ENCODE measurements around the gene ARHGAP22. TPM values are rescaled to one million over a fixed set of nuclear protein-coding genes. Genes with fewer than 3 reads are reported as not detected.
"Not testable (repeated sequence)": the region's sequence is repeated elsewhere in the genome, so short reads cannot be mapped to it uniquely, and the experiment has no call there.

Gene ARHGAP22, protein sequence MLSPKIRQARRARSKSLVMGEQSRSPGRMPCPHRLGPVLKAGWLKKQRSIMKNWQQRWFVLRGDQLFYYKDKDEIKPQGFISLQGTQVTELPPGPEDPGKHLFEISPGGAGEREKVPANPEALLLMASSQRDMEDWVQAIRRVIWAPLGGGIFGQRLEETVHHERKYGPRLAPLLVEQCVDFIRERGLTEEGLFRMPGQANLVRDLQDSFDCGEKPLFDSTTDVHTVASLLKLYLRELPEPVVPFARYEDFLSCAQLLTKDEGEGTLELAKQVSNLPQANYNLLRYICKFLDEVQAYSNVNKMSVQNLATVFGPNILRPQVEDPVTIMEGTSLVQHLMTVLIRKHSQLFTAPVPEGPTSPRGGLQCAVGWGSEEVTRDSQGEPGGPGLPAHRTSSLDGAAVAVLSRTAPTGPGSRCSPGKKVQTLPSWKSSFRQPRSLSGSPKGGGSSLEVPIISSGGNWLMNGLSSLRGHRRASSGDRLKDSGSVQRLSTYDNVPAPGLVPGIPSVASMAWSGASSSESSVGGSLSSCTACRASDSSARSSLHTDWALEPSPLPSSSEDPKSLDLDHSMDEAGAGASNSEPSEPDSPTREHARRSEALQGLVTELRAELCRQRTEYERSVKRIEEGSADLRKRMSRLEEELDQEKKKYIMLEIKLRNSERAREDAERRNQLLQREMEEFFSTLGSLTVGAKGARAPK
- 3.4 TPM for total RNA-seq
- long read RNA-seq, partial matches to known transcripts, result 1 of 4 reads
- long read RNA-seq, other reads (novel, unspliced or antisense), result 1 of 4 reads

DNA sequence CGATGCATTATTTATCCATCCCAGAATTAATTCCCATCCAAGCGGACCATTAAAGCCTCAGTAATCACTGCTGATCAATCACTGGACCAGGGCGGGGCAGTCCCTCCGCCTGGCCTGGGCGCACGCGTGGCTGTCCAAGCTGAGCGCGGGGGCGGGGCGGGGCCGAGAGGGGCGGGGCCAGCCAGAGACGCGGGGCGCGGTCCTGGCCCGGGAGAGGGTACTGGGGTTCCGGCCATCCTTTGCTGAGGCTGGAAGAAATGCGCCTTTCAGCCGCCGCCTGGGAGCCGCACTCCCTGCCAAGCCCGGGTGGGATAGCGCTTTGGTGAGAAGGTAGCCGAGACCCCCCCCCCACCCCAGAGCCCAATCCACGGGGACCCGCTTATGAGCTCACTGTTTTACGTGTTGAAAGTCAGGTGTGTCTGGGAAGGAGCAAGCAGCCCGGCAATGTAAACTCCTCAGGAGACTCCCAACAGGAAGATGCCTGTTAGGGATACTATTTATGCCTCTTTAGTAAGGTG lies at the start of gene ARHGAP22:
Gene ARHGAP22 (minus strand): TSS at position 83 of the 518 bp plus-strand sequence. CDS start 277 bp downstream, outside the sequence.
- intact Hi-C loops (cut with micrococcal nuclease), result loop anchor here (10.0 kb wide), 1 partner anchor 50 kb away; no protein-coding TSS in a partner anchor
- peak; percentile 91 for ATAC-seq
- DNase-seq, result peak; percentile 78

DNA sequence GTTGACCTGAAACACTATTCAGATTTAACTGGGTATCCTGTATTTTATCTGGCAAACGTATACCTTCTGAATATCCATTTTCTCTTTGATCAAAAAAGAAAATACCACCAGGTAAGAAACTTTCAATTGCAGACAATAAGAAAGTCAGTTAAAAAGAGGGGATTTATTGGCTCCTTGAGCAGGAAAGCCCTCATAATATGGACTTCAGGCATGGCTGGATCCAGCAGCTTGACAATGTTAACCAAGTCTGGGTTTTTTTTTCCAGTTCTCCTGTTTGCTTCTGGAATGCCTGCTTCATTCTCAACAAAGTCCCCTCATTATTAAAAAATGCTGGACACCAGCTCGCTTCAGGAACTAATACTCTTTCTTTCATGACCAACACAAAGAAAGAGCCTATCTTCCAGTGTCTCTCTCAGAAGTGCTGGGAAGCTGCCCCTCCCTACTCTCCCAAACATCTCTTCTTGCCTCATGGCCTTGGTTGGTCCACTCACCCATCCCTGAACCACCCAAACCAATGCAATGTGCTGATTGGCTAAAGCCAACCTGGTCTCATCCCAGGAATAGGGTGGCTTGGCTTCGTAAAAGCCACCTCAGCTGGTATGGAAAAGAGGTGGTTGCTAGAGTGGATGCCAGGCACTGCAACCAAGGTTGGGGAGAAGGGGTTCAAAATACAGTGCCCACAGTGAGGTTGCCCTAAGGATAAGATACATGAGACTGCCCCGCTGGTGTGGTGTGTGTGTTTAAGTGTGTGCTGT lies 49.2 kb upstream of the ARHGAP22 start:
- ATAC-seq (no peak), DNase-seq (no peak)
- intact Hi-C loops (cut with micrococcal nuclease), result loop anchor here (10.0 kb wide), 1 partner anchor 289 kb away; no protein-coding TSS in a partner anchor

DNA sequence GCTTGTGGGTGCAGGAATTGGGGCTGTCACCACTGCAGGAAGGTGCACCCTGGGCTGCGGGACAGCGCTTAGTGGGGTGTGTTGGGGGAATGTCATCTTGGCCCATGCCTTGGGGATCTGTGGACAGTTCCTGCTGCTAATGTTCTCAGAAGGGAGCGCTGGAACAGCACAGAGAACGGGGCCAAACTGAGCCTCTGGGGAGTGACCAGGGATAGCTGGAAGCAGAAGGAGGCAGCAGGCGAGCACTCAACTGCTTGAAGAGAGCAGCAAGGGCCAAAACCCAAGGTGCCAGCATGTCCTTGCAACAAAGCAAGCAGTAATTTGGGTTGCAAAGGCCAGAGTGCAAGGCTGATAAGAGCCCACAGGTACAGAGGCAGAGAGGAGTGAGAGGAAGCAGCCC lies 48.5 kb upstream of the ARHGAP22 start:
- DNase-seq (no peak), ATAC-seq (no peak)
- intact Hi-C loops (cut with micrococcal nuclease), result loop anchor here (10.0 kb wide), 1 partner anchor 289 kb away; no protein-coding TSS in a partner anchor

DNA sequence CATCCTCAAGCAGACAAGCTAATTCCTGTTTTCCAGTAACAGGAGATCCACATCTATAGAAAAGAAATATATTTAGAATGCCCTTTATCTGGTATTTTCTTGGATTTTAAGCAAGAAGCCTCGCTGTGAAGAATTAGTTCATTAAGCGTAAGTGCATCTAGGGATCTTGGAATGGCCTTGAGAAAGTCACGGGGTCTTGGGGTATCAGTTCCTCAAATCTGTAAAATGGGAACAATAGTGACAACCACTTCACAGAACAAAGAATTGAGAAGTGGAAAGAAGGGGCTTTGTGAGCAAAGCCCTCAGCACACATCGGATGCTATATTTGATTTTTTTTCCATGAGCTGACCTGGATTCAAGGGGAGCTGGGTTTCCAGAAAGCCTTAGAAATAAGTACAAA lies 47.5 kb upstream of the ARHGAP22 start:
- no peak for DNase-seq
- intact Hi-C loops (cut with micrococcal nuclease), result loop anchor here (10.0 kb wide), 1 partner anchor 288 kb away; no protein-coding TSS in a partner anchor
- ATAC-seq, result no peak

DNA sequence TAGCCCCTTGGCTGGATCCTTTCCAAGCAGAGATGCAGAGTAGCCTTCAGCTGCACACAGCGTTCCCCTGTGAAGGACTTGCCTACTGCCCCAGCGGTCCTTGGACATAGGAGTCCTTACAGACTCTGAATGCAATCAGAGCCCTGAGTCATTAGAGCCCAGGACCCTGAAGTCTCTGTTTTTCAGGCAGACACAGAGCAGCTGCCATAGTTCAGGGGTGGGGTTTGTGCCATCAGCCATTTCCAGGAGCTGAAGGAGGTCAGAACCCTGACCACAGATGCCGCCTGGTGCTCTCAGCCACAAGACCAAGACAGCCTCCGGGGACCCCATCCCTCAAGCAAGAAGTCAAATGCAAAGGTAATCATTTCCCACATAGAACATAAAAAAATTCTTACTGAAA lies 47.0 kb upstream of the ARHGAP22 start:
- intact Hi-C loops (cut with micrococcal nuclease), result loop anchor here (10.0 kb wide), 1 partner anchor 287 kb away; no protein-coding TSS in a partner anchor
- ATAC-seq (no peak), DNase-seq (no peak)

DNA sequence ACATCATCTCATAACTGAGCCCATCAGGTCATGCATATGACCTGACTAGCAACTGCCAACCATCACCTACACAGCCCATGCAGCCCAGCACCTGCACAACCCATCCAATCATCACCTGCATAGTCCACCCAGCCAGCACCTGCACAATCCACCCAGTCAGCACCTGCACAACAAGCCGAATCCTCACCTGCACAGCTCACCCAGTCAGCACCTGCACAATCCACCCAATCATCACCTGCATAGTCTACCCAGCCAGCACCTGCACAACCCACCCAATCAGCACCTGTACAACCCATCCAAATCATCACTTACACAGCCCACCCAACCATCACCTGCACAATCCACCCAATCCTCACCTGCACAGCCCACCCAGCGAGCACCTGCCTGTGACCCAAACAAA lies 46.4 kb upstream of the ARHGAP22 start:
- intact Hi-C loops (cut with micrococcal nuclease), result loop anchor here (10.0 kb wide), 1 partner anchor 286 kb away; no protein-coding TSS in a partner anchor
- no peak for DNase-seq
- no peak for ATAC-seq

DNA sequence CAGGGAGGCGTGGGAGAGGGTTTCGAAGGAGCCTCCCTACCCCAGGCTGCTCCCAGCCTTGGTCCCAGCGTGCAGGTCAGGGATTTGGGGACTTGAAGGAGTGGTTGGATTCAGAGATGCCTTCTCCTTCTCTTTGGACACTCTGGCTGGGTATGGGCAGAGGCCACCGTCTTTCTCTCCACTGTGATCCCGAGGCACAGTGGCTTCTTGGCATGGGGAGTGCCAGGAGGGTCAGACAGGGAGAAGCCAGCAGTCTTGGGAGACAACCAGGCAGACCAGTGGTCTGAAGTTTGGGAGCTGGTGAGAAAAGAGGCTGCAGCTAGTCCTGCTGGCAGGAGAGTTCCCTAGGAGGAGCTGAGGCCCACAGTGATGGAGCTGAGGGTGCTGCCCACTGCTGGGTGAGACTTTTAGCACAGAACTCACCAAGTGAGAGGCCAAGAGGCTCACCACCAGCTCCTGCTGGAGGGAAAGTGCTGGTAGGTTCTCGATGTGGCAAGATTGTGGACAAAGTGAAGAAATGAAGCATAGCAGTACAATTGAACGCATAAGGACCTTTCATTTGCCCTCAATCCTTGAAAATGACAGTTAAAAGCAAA lies 44.6 kb upstream of the ARHGAP22 start:
- peak; percentile 15 for ATAC-seq

DNA sequence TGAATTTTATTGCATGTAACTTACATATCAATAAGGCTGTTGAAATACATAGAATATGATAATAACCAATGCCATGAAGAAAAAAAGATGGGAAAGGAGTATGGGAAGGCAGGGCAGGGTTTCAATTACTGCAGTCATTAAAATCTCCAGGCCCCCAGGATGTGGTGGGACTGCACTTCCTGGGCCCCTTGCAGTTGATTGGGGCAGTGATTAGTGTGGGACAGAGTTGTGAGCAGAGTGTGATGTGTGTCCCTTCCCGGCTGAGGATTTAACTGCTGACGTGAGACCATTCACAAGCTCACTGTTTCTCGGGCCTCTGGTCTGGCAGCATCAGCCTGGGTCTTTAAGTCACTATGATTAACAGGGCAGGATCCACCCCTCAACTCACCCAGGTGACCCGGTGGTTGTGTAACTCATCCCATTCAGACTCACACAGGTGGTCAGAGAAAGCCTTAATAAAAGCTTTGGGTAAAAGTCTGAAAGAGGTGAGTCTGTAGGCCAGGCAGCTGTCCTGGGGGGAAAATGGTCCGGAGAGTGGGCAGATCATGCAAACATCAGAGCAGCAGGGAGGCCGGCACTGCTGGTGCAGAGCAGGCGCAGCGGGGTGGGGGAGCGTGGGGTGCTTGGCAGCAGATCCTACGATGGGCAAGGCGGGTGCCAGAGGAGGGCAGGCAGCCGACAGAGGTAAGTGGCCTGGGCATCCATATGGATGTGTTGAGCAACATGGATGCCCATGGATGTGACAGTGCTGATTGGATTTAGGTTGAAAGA lies 43.5 kb upstream of the ARHGAP22 start:
- intact Hi-C loops (cut with micrococcal nuclease), result no loop called here
- ATAC-seq (no peak), DNase-seq (no peak)

More for the DNA sequence above, 44.6 kb upstream of the ARHGAP22 start:
- DNase-seq, result no peak
- intact Hi-C loops (cut with micrococcal nuclease), result no loop called here

DNA sequence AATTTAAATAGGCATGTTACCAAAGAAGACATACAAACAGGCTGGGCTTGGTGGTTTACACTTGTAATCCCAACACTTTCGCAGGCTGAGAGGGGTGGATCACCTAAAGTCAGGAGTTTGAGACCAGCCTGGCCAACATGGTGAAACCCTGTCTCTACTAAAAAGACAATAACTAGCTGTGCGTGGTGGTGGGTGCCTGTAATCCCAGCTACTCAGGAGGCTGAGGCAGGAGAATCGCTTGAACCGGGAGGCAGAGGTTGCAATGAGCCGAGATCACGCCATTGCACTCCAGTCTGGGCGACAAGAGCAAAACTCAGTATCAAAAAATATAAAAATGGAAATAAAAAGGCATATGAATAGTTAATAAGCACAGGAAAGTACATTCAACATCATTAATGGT lies 42.2 kb upstream of the ARHGAP22 start:
- intact Hi-C loops (cut with micrococcal nuclease); ATAC-seq; DNase-seq: not testable (repeated sequence)

DNA sequence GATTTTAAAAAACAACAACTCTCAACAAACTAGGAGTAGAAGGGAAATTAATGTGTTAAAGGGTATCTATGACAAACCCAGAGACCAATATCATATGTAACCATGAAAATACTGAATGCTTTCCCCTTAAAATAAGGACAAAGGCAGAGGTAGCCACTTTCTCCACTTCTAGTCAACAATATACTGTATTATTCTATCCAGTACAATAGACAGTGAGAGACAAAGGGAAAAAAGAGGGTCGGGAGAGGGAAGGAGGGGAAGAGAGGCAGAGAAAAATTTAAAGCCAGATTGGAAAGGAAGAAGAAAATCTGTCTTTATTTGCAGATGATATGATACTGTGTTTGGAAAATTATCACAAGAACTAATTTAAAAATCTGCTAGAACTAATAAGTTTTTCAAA lies 40.7 kb upstream of the ARHGAP22 start:
- no peak for ATAC-seq
- DNase-seq, result no peak
- intact Hi-C loops (cut with micrococcal nuclease), result no loop called here

DNA sequence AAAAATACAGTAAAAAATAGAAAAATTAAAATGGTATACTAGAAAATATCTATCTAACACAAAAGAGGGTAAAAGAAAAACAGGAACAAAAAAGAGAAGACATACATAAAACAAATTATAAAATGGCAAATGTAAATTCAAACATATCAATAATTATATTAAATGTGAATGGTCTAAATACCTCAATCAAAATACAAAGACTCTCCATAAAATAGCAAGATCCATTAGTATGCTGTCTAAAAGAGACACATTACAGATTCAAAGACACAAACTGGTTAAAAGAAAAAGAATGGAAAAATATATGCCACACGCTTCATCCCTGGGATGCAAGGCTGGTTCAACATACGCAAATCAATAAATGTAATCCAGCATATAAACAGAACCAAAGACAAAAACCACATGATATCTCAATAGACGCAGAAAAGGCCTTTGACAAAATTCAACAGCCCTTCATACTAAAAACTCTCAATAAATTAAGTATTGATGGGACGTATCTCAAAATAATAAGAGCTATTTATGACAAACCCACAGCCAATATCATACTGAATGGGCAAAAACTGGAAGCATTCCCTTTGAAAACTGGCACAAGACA lies 36.3 kb upstream of the ARHGAP22 start:
- DNase-seq; ATAC-seq; intact Hi-C loops (cut with micrococcal nuclease): not testable (repeated sequence)

DNA sequence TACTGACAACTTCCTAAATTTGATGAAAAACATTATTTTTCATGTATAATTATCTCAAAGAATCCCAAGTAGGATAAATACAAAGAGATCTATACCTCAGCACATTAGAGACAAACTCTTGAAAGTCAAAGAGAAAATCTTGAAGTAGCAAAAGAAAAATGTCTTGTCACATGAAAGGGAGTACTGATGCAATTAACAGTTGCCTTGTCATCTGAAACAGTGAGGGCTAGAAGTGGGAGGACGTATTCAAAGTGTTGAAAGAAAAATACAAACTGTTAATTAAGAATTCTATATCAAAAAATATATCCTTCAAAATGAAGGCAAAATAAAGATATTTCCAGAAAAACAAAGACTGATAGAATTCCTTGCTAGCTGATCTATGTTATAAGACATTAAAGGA lies 35.5 kb upstream of the ARHGAP22 start:
- intact Hi-C loops (cut with micrococcal nuclease), result no loop called here
- ATAC-seq (no peak), DNase-seq (no peak)

DNA sequence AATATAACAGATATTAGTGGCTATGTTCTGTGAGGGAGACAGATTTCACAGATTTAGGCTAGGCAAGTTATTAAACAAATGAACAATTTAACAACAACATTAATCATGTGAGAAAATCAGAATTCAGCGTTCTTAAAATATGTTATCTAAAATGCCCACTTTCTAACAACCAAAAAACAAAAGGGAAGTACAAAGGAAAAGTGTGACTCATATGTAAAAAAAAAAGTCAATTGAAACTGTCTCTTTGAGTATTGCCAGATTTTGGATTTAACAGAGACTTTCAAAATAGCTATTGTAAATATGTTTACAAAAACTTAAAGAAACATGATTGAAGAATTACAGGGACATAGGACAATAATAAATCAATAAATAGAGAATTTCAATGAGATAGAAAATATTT lies 34.8 kb upstream of the ARHGAP22 start:
- no peak for DNase-seq
- intact Hi-C loops (cut with micrococcal nuclease), result no loop called here
- no peak for ATAC-seq

DNA sequence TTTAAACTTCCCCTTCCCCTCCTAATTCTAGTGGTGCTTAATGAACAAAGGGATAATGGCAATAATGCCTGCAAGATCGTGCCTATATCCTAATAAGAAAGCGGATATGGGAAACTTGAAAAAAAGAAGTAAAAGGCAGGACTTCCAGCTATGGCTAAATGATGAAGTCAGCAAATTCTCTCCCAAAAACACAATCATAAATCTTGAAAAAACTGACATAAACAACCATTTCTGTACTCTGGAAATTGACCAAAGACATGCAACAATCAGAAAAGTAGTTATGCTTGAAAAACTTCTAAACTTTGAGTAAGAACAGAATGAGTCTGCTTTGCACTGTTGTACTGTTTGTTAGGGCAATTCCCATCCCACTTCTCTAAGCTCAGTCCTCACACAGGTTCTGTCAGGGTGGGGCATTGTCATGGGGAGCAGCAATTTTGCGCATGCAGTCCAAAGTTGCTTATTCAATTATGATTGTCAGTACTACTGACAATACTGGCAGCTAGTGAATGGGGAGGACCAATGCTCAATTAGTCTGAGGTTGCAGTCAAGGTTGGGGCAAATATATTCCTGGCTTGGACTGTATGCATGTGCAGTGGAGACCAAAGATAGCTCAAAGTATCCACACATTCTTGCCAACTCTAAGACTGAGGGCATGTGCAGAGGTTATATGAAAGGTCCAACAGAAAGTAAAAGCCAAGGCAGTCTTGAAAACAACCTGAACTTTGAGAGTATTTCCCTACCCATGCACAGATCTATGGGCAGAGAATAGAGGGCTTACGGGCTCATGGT lies 34.1 kb upstream of the ARHGAP22 start:
- no peak for DNase-seq
- peak; percentile 87 for ATAC-seq
- intact Hi-C loops (cut with micrococcal nuclease), result no loop called here

DNA sequence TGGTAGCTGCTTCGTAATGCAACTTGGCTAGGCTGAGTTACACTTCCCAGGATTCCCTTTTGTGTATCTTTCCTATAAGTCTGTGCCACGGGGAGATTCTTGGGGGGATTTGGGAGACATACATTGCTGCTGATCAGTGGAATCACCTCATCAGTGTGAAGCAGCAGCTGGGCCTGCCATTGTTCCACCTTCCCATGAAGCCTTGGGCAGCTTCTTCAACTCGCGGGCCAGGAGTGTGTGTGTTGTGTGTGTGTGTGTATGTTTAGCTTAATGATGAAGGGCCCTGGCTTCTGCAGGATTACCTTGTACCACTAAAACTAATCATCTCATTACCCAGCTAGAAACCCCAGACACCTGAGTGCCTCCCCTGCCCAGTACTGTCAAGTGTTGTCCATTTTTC lies 33.3 kb upstream of the ARHGAP22 start:
- intact Hi-C loops (cut with micrococcal nuclease), result no loop called here

DNA sequence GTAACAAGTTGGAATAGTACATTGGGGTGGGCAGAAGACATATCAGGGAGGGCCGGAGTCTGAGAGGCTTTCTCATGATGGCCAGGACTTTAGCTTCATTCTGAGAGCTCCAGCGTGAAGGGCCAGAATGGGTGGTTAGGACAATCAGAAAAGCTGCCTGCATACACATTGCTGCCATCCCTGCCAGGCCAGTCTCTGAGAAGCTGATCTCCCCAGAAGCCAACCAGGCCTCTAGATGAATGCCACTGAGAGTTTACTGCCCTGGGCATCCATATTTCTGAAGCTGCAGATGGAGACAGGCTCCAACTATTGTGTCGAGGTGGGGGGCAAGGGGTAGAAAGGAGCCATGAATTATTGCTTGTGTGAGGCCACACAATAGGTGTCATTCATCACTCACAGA lies 32.0 kb upstream of the ARHGAP22 start:
- intact Hi-C loops (cut with micrococcal nuclease), result no loop called here
- DNase-seq, result no peak
- ATAC-seq, result no peak

More for the DNA sequence above, 33.3 kb upstream of the ARHGAP22 start:
- ATAC-seq, result no peak
- DNase-seq, result no peak

DNA sequence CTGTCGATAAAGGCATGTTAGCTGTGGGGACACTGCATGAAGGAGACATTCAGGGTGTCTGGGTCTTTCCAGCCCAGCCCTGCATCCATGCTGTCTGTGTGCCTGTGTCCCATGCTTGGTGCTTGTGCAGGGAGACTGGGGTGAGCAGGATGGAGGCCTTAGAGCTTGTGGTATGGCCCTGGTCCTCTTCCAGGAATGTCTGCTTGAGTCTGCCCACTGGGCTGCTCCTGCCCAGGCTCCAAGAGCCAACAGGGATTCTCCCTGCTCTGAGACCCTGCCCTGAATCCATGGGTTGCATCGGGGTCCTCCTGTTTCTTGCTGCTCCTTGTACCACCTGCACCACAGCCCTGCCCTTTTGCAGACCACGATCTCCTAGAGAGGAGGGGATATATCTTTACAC lies 31.4 kb upstream of the ARHGAP22 start:
- intact Hi-C loops (cut with micrococcal nuclease), result no loop called here
- ATAC-seq, result no peak
- DNase-seq, result no peak
